Neural cell (in vitro differentiated cells): ENCODE measurements around the gene TMEM184A. TPM values are rescaled to one million over a fixed set of nuclear protein-coding genes. Genes with fewer than 3 reads are reported as not detected.

Source experiments
- H2AFZ ChIP-seq: fragments of 200-600, 300-800 bp; sonication (generic), shearing (Covaris generic); 2 replicates; pipeline ENCODE4 v1.6.0; 2014; ENCODE audit warnings: low read depth, mild to moderate bottlenecking, antibody characterized with exemption, low read length, moderate library complexity
- H3F3A ChIP-seq: fragments of 200-600 bp; shearing (Covaris generic); 2 replicates; pipeline ENCODE4 v1.6.1; 2016; ENCODE audit warnings: mild to moderate bottlenecking, moderate library complexity, mixed read lengths, antibody characterized with exemption, low read length; ENCODE audit not compliant: insufficient read depth, poor library complexity, severe bottlenecking
- H3K27ac ChIP-seq: fragments of 200-600, 300-800 bp; sonication (generic), shearing (Covaris generic); 2 replicates; pipeline ENCODE4 v1.5.1; 2014; ENCODE audit warnings: mild to moderate bottlenecking, low read length, moderate library complexity
- H3K27me3 ChIP-seq: fragments of 300-800, 200-600 bp; sonication (generic), shearing (Covaris generic); 2 replicates; pipeline ENCODE4 v1.6.0; 2014; ENCODE audit warnings: mild to moderate bottlenecking, low read depth, low read length, moderate library complexity; ENCODE audit not compliant: insufficient read depth
- H3K36me3 ChIP-seq: fragments of 300-800, 200-600 bp; sonication (generic), shearing (Covaris generic); 2 replicates; pipeline ENCODE4 v1.5.1; 2014; ENCODE audit warnings: mild to moderate bottlenecking, antibody characterized with exemption, low read length, moderate library complexity; ENCODE audit not compliant: insufficient read depth
- H3K4me2 ChIP-seq: fragments of 300-800, 200-600 bp; sonication (generic), shearing (Covaris generic); 2 replicates; pipeline ENCODE4 v1.6.0; 2014; ENCODE audit warnings: mild to moderate bottlenecking, low read length
- H3K4me3 ChIP-seq: fragments of 300-800, 200-600 bp; sonication (generic), shearing (Covaris generic); 2 replicates; pipeline ENCODE4 v1.5.1; 2014; ENCODE audit warnings: mild to moderate bottlenecking, low read length, moderate library complexity
- H3K79me2 ChIP-seq: fragments of 200-600 bp; shearing (Covaris generic); replicated peaks from 2 replicates; pipeline ENCODE4 v1.6.0; 2014; ENCODE audit warnings: mild to moderate bottlenecking, low read length, moderate library complexity; ENCODE audit not compliant: insufficient read depth
- H3K9ac ChIP-seq: fragments of 300-800, 200-600 bp; sonication (generic), shearing (Covaris generic); 2 replicates; pipeline ENCODE4 v1.6.1; 2016; ENCODE audit warnings: mild to moderate bottlenecking, low read length, mixed read lengths
- H3K9me2 ChIP-seq: fragments of 200-600 bp; shearing (Covaris generic); 2 replicates; pipeline ENCODE4 v1.6.1; 2016; ENCODE audit warnings: mild to moderate bottlenecking, low read length, mixed read lengths; ENCODE audit not compliant: insufficient read depth
- H3K9me3 ChIP-seq: fragments of 200-600, 300-800 bp; sonication (generic), shearing (Covaris generic); 2 replicates; pipeline ENCODE4 v1.6.1; 2016; ENCODE audit warnings: mild to moderate bottlenecking, mixed run types, low read length, moderate library complexity, mixed read lengths
- H4K20me1 ChIP-seq: fragments of 200-600 bp; shearing (Covaris generic); 2 replicates; pipeline ENCODE4 v1.6.1; 2016; ENCODE audit warnings: mild to moderate bottlenecking, mixed run types; ENCODE audit not compliant: insufficient read depth
- EP300 ChIP-seq: fragments of 450-650 bp; conservative IDR thresholded peaks from 2 replicates; pipeline ENCODE4 v1.6.1; 2014; ENCODE audit warnings: antibody characterized with exemption, mild to moderate bottlenecking, moderate library complexity; ENCODE audit not compliant: poor library complexity, severe bottlenecking
- EZH2 ChIP-seq: fragments of 200-600, 300-800 bp; shearing (Covaris generic), sonication (generic); IDR thresholded peaks from 2 replicates; pipeline ENCODE4 v1.6.1; 2014; ENCODE audit warnings: antibody characterized with exemption, low read length, borderline replicate concordance, mild to moderate bottlenecking; ENCODE audit not compliant: insufficient read depth, poor library complexity, severe bottlenecking
- MXI1 ChIP-seq: fragments of 450-650 bp; conservative IDR thresholded peaks from 2 replicates; pipeline ENCODE4 v1.6.1; 2014; ENCODE audit warnings: antibody characterized with exemption, mild to moderate bottlenecking; ENCODE audit not compliant: poor library complexity, severe bottlenecking
- POLR2AphosphoS5 ChIP-seq: IDR thresholded peaks from 2 replicates; pipeline ENCODE4 v1.6.1; 2012
- RAD21 ChIP-seq: fragments of 450-650 bp; conservative IDR thresholded peaks from 2 replicates; pipeline ENCODE4 v1.6.1; 2014; ENCODE audit warnings: antibody characterized with exemption, mild to moderate bottlenecking, moderate library complexity
- REST ChIP-seq: IDR thresholded peaks from 2 replicates; pipeline ENCODE4 v1.6.1; 2012; ENCODE audit warnings: borderline replicate concordance
- SMC3 ChIP-seq: fragments of 450-650 bp; conservative IDR thresholded peaks from 2 replicates; pipeline ENCODE4 v1.6.1; 2014; ENCODE audit warnings: antibody characterized with exemption, mild to moderate bottlenecking, moderate library complexity; ENCODE audit not compliant: poor library complexity
- TAF1 ChIP-seq: IDR thresholded peaks from 2 replicates; pipeline ENCODE4 v1.6.1; 2012; ENCODE audit warnings: low read depth
- polyA plus RNA-seq: library from polyadenylated mRNA; depleted of rRNA; stranded (reverse); fragments of >200 nt; gene quantifications from 2 replicates; pipeline ENCODE4 v1.2.3, GENCODE V29; 2014
- TF ChIP-seq, protein P1 (sequence below): fragments of 450-650 bp; IDR thresholded peaks from 2 replicates; pipeline ENCODE4 v1.5.1; 2014; ENCODE audit warnings: antibody characterized with exemption, mild to moderate bottlenecking, moderate library complexity; ENCODE audit not compliant: poor library complexity, severe bottlenecking

TMEM184A gene
- polyA plus RNA-seq, 1 donor from 2014 or later = not detected

DNA sequence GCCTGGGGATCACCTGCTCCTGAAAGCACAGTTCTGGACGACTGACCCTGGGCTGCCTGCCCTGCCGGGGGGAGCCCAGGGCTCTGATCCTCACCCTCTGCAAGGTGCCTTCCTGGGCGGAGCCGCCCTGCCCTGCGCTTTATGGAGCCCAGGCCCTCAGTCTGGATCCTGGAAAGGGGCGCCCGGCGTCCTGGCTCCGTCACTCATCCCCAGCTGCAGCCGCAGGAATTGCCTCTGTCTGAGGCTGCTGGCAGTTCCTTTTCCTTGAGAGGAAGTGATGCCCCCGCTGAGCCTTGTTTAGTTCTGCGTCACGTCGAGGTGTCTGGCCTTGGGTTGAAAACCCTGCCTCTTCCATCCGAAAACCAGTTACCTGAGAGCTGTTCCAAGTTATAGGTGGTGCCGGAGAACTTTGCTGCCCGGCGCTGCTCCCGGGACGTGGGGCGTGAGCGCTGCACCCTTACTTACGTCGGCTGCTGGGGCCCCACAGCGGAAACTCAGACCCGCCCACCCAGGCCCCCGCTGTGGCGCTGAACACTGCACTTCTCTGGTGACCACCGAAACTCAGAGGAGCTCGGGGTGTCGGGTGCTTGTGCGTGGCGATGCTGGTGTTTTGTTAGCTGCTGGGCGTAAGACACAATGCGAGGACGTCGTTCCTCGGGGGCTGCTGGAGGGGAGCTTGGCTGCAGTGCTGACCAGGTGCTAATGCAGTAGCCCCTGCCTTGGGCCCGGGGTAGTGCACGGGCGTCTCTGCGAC lies 20.1 kb downstream of the TMEM184A start:
- Histone ChIP-seq H3K36me3 (no peaks in the 10 kb centered on the region), H4K20me1 (no peaks in the 10 kb centered on the region), H3K4me2 (no peak overlapping the region), H3F3A (no peaks in the 10 kb centered on the region), H2AFZ (no peak overlapping the region), H3K9me2 (no peaks in the 10 kb centered on the region), H3K4me3 (no peak overlapping the region), H3K79me2 (peaks cover 13% of the 10 kb centered on the region), H3K9me3 (no peaks in the 10 kb centered on the region), H3K27ac (no peak overlapping the region), H3K9ac (no peak overlapping the region), H3K27me3 (no peaks in the 10 kb centered on the region)
- TF ChIP-seq REST = no peak
- no peak for TF ChIP-seq EP300
- TF ChIP-seq RAD21 = no peak
- TF ChIP-seq TAF1 = no peak
- no peak for TF ChIP-seq SMC3
- TF ChIP-seq MXI1 = no peak
- no peak for TF ChIP-seq POLR2AphosphoS5

DNA sequence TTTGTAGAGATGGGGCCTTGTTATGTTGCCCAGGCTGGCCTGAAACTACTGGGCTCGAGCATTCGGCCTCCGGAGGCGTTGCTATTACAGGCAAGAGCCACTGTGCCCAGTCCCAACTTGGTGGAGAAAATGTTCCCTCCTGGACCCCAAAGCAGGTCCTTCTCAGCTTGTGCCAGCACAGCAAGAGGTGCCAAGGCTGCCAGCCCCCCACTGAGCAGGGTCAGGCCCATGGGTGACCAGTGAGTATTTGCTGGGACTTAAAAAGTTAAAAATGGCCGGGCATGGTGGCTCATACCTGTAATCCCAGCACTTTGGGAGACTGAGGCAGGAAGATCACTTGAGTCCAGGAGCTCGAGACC lies 20.9 kb downstream of the TMEM184A start:
- Histone ChIP-seq H3K27ac (no peak overlapping the region), H4K20me1 (no peaks in the 10 kb centered on the region), H3K4me2 (no peak overlapping the region), H3K36me3 (no peaks in the 10 kb centered on the region), H3K79me2 (peaks cover 13% of the 10 kb centered on the region), H3K4me3 (no peak overlapping the region), H3F3A (no peaks in the 10 kb centered on the region), H2AFZ (no peak overlapping the region), H3K27me3 (no peaks in the 10 kb centered on the region), H3K9ac (no peak overlapping the region), H3K9me3 (no peaks in the 10 kb centered on the region), H3K9me2 (no peaks in the 10 kb centered on the region)
- TF ChIP-seq REST (no peak), POLR2AphosphoS5 (no peak), SMC3 (no peak), RAD21 (no peak), MXI1 (no peak), TAF1 (no peak), EZH2 (no peak), EP300 (no peak)
- TF ChIP-seq, protein P1, sequence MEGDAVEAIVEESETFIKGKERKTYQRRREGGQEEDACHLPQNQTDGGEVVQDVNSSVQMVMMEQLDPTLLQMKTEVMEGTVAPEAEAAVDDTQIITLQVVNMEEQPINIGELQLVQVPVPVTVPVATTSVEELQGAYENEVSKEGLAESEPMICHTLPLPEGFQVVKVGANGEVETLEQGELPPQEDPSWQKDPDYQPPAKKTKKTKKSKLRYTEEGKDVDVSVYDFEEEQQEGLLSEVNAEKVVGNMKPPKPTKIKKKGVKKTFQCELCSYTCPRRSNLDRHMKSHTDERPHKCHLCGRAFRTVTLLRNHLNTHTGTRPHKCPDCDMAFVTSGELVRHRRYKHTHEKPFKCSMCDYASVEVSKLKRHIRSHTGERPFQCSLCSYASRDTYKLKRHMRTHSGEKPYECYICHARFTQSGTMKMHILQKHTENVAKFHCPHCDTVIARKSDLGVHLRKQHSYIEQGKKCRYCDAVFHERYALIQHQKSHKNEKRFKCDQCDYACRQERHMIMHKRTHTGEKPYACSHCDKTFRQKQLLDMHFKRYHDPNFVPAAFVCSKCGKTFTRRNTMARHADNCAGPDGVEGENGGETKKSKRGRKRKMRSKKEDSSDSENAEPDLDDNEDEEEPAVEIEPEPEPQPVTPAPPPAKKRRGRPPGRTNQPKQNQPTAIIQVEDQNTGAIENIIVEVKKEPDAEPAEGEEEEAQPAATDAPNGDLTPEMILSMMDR = no peak
